Adrenal gland (tissue), 12 donors: Measurements from ENCODE around the gene SMIM21. TPM values are rescaled to one million over a fixed set of nuclear protein-coding genes. Genes with fewer than 3 reads are reported as not detected.

ENCODE experiments used
- DNase-seq, 7 donors: peaks; one replicate each; pipeline ENCODE4 v3.0.0-alpha.2; 2019 to 2020
- H3K27ac ChIP-seq, 5 donors: fragments of 200-600 bp; sonication (generic) in 4 of 5; 1 replicate in 3 of 5; 2 replicates in 2 of 5; pipeline versions ENCODE4 v1.5.1 to v1.8.0; 2016 to 2020; ENCODE audit warnings: mild to moderate bottlenecking in 1 of 5
- H3K27me3 ChIP-seq: fragments of 200-600 bp; 2 replicates; pipeline ENCODE4 v1.8.0; 2021
- H3K36me3 ChIP-seq, 2 donors: fragments of 200-600 bp; replicated peaks in 1 of 2; 1 replicate in 1 of 2; 2 replicates in 1 of 2; pipeline versions ENCODE4 v1.5.1 to v1.8.0; 2018 to 2022
- H3K4me1 ChIP-seq, 2 donors: fragments of 200-600 bp; replicated peaks in 1 of 2; 1 replicate in 1 of 2; 2 replicates in 1 of 2; pipeline versions ENCODE4 v1.5.1 to v1.8.0; 2018 to 2021
- H3K4me3 ChIP-seq, 4 donors: fragments of 200-600 bp; sonication (generic) in 3 of 4; one replicate each; pipeline ENCODE4 v1.5.1; 2016 to 2018
- H3K9me3 ChIP-seq, 3 donors: fragments of 200-600 bp; sonication (generic) in 1 of 3; replicated peaks in 1 of 3; 1 replicate in 2 of 3; 2 replicates in 1 of 3; pipeline versions ENCODE4 v1.5.1 to v1.8.0; 2016 to 2021
- CTCF ChIP-seq, 6 experiments: fragments of 450-650 bp in 4 of 6; fragments of 200-600 bp in 2 of 6; sonication (generic) in 1 of 6; IDR thresholded peaks; 1 replicate in 5 of 6; 2 replicates in 1 of 6; pipeline versions ENCODE4 v1.5.1 to v1.8.0; 2016 to 2021; ENCODE audit warnings: antibody characterized with exemption in 6 of 6, mild to moderate bottlenecking in 2 of 6, moderate library complexity in 1 of 6
- POLR2A ChIP-seq, 2 donors: fragments of 450-650 bp; IDR thresholded peaks; one replicate each; pipeline ENCODE4 v1.6.1; 2017; ENCODE audit warnings: antibody characterized with exemption in 2 of 2, mild to moderate bottlenecking in 2 of 2, moderate library complexity in 1 of 2
- WGBS, 4 donors: extraction: QIAGEN DNeasy Blood & Tissue Kit in 2 of 4; methylation state at CpG; one replicate each; pipeline versions ENCODE4 v1.1.5 to v1.1.7; 2013 to 2017; 5-methylcytosine and 5-hydroxymethylcytosine counted together
- intact Hi-C, 2 donors: fragments of 100-400 bp; cut with DNase I; formaldehyde crosslinking; loops; one replicate each; pipeline versions ENCODE4 v1.14.1 to v1.15.0; 2022 to 2023
- polyA plus RNA-seq, 3 donors: library from polyadenylated mRNA; stranded (reverse); fragments of 200-250 nt in 2 of 3; fragments of 350-450 nt in 1 of 3; fragmentation: Illumina TruSeq in 1 of 3; extraction: RNeasy Lipid Tissue Mini Kit (QIAGEN cat#74804) in 1 of 3; gene quantifications; one replicate each; pipeline ENCODE4 v1.2.3, GENCODE V29; 2013 to 2014
- total RNA-seq, 9 donors: library from RNA; depleted of rRNA in 4 of 9; stranded (reverse); fragments of >200 nt in 4 of 9; fragments of 120-200 nt in 1 of 9; fragmentation: NEBNext Ultra II Directional in 1 of 9; extraction: Animal tissue kit (Norgen Biotek cat#: 25700) in 1 of 9; gene quantifications; one replicate each; pipeline versions ENCODE4 v1.1.0 to v1.2.4, GENCODE V29; 2013 to 2023
- donor health status: healthy with polysubstance abuse.
- donor health status: Bipolar disorder and iron deficiency.
- donor health status: DM: yes; HTN: yes; CAD: no.
- donor health status: DM: no; HTN: no; CAD: no.
- donor health status: DM: no; HTN: no; CAD: no.
- donor health status: DM: yes; HTN: yes; CAD: no.

SMIM21 gene
- total and polyA plus RNA-seq, 12 donors = not detected

GRCh38 chr18:75360941-75361340 is 66.6 kb downstream of the SMIM21 start:
- 70 to 88% (median 80%) methylated on average over 8 to 11 of the region's 11 CpGs for WGBS, 4 donors
- Histone ChIP-seq H3K4me1 (no peaks in the 10 kb centered on the region), H3K9me3 (no peaks in the 10 kb centered on the region), H3K27ac (no peak overlapping the region), H3K27me3 (peaks cover 5% of the 10 kb centered on the region), H3K4me3 (no peak overlapping the region), H3K36me3 (no peaks in the 10 kb centered on the region)
- TF ChIP-seq POLR2A (IDR thresholded peaks at IDR 0.05) (no peak), CTCF (IDR thresholded peaks at IDR 0.05) (no peak)
- intact Hi-C loops = no loop called here
- DNase-seq = no peak

- no peak for TF ChIP-seq CTCF (IDR thresholded peaks at IDR 0.05)
- TF ChIP-seq POLR2A (IDR thresholded peaks at IDR 0.05) = no peak
- 37 to 65% (median 53%) methylated on average over 6 to 8 of the region's 8 CpGs for WGBS, 4 donors
- peak in 1 of 7 donors; percentile 17 for DNase-seq
- H3K4me3 ChIP-seq = no peak overlapping the region
- intact Hi-C loops = no loop called here
- no peaks in the 10 kb centered on the region for H3K4me1 ChIP-seq
- H3K27me3 ChIP-seq = peaks cover 5% of the 10 kb centered on the region
- H3K36me3 ChIP-seq = no peaks in the 10 kb centered on the region
- no peak overlapping the region for H3K27ac ChIP-seq
- H3K9me3 ChIP-seq = no peaks in the 10 kb centered on the region
These were observed 67.3 kb downstream of the SMIM21 start for GRCh38 chr18:75360215-75360614.

Other genes starting within 250 kb of the SMIM21 start
- 10 to 100 TPM in 8 of 9 donors, 1 to 10 TPM in 1; 8.8 to 40.2 (median 23.2) TPM for gene PTGR3, start 218.6 kb downstream of the SMIM21 start, total RNA-seq
- gene PTGR3, start 218.6 kb downstream of the SMIM21 start, polyA plus RNA-seq = 10 to 100 TPM in 1 of 3 donors, 1 to 10 TPM in 2; 9.6 to 16.3 (median 9.9) TPM
- 10 to 100 TPM; 10.2 to 25.0 (median 16.7) TPM for gene TSHZ1, start 216.9 kb downstream of the SMIM21 start, total RNA-seq
- 10 to 100 TPM in 1 of 3 donors, 1 to 10 TPM in 2; 6.8 to 10.1 (median 7.7) TPM for gene TSHZ1, start 216.9 kb downstream of the SMIM21 start, polyA plus RNA-seq